NT2/D1 (cell line): ENCODE results near the gene HOXB3.

ENCODE experiments used
- DNase-seq: peaks from one replicate; pipeline ENCODE4 v3.0.0-alpha.2; 2011; ENCODE audit warnings: low read depth, low spot score
- H3K27me3 ChIP-seq: 2 replicates; pipeline ENCODE4 v1.6.0; 2011; ENCODE audit warnings: mild to moderate bottlenecking; ENCODE audit not compliant: insufficient read length, insufficient read depth
- H3K36me3 ChIP-seq: 2 replicates; pipeline ENCODE4 v1.6.1; 2011; ENCODE audit warnings: mild to moderate bottlenecking, low read length, mixed read lengths; ENCODE audit not compliant: insufficient read depth, insufficient read length
- H3K4me1 ChIP-seq: 2 replicates; pipeline ENCODE4 v1.5.1; 2011; ENCODE audit not compliant: insufficient read depth, insufficient read length
- H3K4me3 ChIP-seq: 2 replicates; pipeline ENCODE4 v1.5.1; 2011; ENCODE audit warnings: low read depth; ENCODE audit not compliant: insufficient read length
- H3K9ac ChIP-seq: 2 replicates; pipeline ENCODE4 v1.6.0; 2011; ENCODE audit warnings: low read depth; ENCODE audit not compliant: insufficient read length
- H3K9me3 ChIP-seq: 2 replicates; pipeline ENCODE4 v1.5.1; 2011; ENCODE audit warnings: mild to moderate bottlenecking, low read length; ENCODE audit not compliant: insufficient read depth
- SUZ12 ChIP-seq: IDR thresholded peaks from 2 replicates; pipeline ENCODE4 v1.6.1; 2011; ENCODE audit not compliant: insufficient read length, insufficient read depth; ENCODE audit errors: extremely low read depth
- YY1 ChIP-seq: IDR thresholded peaks from 2 replicates; pipeline ENCODE4 v1.6.1; 2011; ENCODE audit not compliant: insufficient read length, insufficient read depth
- ZNF274 ChIP-seq: IDR thresholded peaks from 2 replicates; pipeline ENCODE4 v1.6.1; 2011; ENCODE audit warnings: mild to moderate bottlenecking, low read depth, low read length

The HOXB3 gene

GRCh38 chr17:48575673-48576478 is 14.2 kb downstream of the HOXB3 start:
- Histone ChIP-seq H3K36me3 (no peaks in the 10 kb centered on the region), H3K4me3 (no peak overlapping the region), H3K27me3 (peaks cover 98% of the 10 kb centered on the region), H3K9me3 (no peaks in the 10 kb centered on the region), H3K4me1 (peaks cover 3% of the 10 kb centered on the region), H3K9ac (no peak overlapping the region)
- TF ChIP-seq SUZ12 (peak; percentile 92), ZNF274 (no peak)
- no peak for DNase-seq

GRCh38 chr17:48575066-48575582 is 14.9 kb downstream of the HOXB3 start:
- Histone ChIP-seq H3K4me3 (no peak overlapping the region), H3K9ac (no peak overlapping the region), H3K4me1 (peaks cover 6% of the 10 kb centered on the region), H3K27me3 (peaks cover 98% of the 10 kb centered on the region), H3K9me3 (no peaks in the 10 kb centered on the region), H3K36me3 (no peaks in the 10 kb centered on the region)
- TF ChIP-seq SUZ12, result peak; percentile 5
- no peak for TF ChIP-seq ZNF274
- no peak for DNase-seq

- TF ChIP-seq ZNF274, result no peak
- no peak for TF ChIP-seq YY1
- TF ChIP-seq SUZ12, result no peak
- no peak for DNase-seq
- Histone ChIP-seq H3K36me3 (no peaks in the 10 kb centered on the region), H3K4me1 (peaks cover 6% of the 10 kb centered on the region), H3K27me3 (peaks cover 98% of the 10 kb centered on the region), H3K9ac (no peak overlapping the region), H3K4me3 (no peak overlapping the region), H3K9me3 (no peaks in the 10 kb centered on the region)
Measured at GRCh38 chr17:48574505-48575065, 15.5 kb downstream of the HOXB3 start.

- Histone ChIP-seq H3K4me1 (peaks cover 4% of the 10 kb centered on the region), H3K27me3 (peaks cover 100% of the 10 kb centered on the region), H3K9ac (no peak overlapping the region), H3K9me3 (peaks cover 5% of the 10 kb centered on the region; the same call in 1 of the 2 replicates), H3K36me3 (no peaks in the 10 kb centered on the region), H3K4me3 (no peak overlapping the region)
- no peak for DNase-seq
- TF ChIP-seq SUZ12 (peak; percentile 10), ZNF274 (no peak), YY1 (no peak)
Measured at GRCh38 chr17:48571826-48572417, 18.1 kb downstream of the HOXB3 start.

- H3K27me3 ChIP-seq, result peaks cover 100% of the 10 kb centered on the region
- peaks cover 11% of the 10 kb centered on the region; the same call in 1 of the 2 replicates for H3K9me3 ChIP-seq
- no peak for DNase-seq
- no peak overlapping the region for H3K9ac ChIP-seq
- no peaks in the 10 kb centered on the region for H3K36me3 ChIP-seq
- TF ChIP-seq SUZ12 (peak; percentile 28), YY1 (no peak)
- H3K4me1 ChIP-seq, result peaks cover 2% of the 10 kb centered on the region
- no peak overlapping the region for H3K4me3 ChIP-seq
Measured at GRCh38 chr17:48571024-48571818, 18.8 kb downstream of the HOXB3 start.

GRCh38 chr17:48570325-48571023 is 19.6 kb downstream of the HOXB3 start:
- Histone ChIP-seq H3K36me3 (no peaks in the 10 kb centered on the region), H3K4me1 (peaks cover 2% of the 10 kb centered on the region), H3K9ac (no peak overlapping the region), H3K9me3 (peaks cover 11% of the 10 kb centered on the region; the same call in 1 of the 2 replicates), H3K4me3 (no peak overlapping the region), H3K27me3 (peaks cover 100% of the 10 kb centered on the region)
- TF ChIP-seq SUZ12 (peak; percentile 87), ZNF274 (no peak)
- DNase-seq, result no peak
